Epithelial cell of proximal tubule (primary cell): ENCODE data around the gene AP4E1. TPM values are rescaled to one million over a fixed set of nuclear protein-coding genes. Genes with fewer than 3 reads are reported as not detected.

Experiments used
- DNase-seq: peaks from one replicate; pipeline ENCODE4 v3.0.0-alpha.2; 2011; ENCODE audit warnings: low read depth
- H3K4me3 ChIP-seq: 2 replicates; pipeline ENCODE4 v1.5.1; 2011; ENCODE audit warnings: low read depth, mild to moderate bottlenecking, low read length
- CTCF ChIP-seq: conservative IDR thresholded peaks from 2 replicates; pipeline ENCODE4 v1.5.1; 2012; ENCODE audit warnings: low read depth, mild to moderate bottlenecking, low read length
- total RNA-seq: library from RNA; depleted of rRNA; stranded (reverse); fragments of >200 nt; gene quantifications from 2 replicates; pipeline ENCODE4 v1.2.3, GENCODE V29; 2015

AP4E1 gene
- total RNA-seq, 1 donor from 2014 or later = 4.6 TPM

GRCh38 chr15:50925281-50925680 is 16.8 kb downstream of the AP4E1 start:
- DNase-seq = no peak
- no peak for TF ChIP-seq CTCF

GRCh38 chr15:50929062-50929461 is 20.6 kb downstream of the AP4E1 start:
- no peak overlapping the region for H3K4me3 ChIP-seq
- no peak for DNase-seq
- no peak for TF ChIP-seq CTCF

More at GRCh38 chr15:50925281-50925680, 16.8 kb downstream of the AP4E1 start:
- H3K4me3 ChIP-seq = no peak overlapping the region

DNA sequence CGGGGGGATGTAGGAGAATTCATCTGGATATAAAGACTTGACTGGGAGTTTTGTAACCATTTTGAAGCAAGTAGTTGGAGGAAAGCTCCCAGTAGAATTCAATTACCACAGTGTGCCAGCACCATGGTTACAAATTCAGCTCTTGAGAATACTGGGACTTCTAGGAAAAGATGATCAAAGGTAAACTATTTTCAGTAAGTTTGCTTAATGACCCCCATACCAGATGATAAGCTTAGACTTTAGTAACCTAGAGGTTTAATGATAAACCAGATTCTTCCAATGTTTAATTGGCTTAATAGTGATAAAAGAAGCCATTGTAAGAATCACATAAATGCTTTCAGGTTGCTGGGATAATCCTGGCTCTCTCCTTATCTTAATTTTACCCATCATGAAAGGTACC is 22.3 kb downstream of the AP4E1 start:
- H3K4me3 ChIP-seq = no peak overlapping the region
- DNase-seq = no peak
- no peak for TF ChIP-seq CTCF

DNA sequence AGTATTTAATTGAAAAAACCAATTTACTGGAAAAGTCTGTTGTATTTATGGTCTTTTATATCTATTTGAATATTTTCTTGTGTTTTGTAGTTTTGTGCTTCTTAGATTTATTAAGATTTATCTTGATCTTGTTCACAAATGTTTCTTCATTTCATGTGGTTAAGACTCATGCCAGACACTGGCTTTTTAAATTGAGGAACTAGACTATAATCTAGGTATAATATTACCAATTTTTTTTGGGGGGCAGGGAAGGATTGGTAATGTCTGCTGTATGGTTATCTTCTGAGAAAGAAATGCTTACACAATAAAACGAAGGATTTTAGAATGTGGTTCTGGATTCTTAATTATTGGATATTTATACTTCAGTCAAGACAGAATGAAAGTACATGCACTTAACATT is 24.9 kb downstream of the AP4E1 start:
- no peak for TF ChIP-seq CTCF
- no peak overlapping the region for H3K4me3 ChIP-seq
- DNase-seq = no peak

- no peak for TF ChIP-seq CTCF
- no peak for DNase-seq
- no peak overlapping the region for H3K4me3 ChIP-seq
Measured at GRCh38 chr15:50938525-50938924, 30.0 kb downstream of the AP4E1 start.

GRCh38 chr15:50939911-50940310 is 31.4 kb downstream of the AP4E1 start:
- TF ChIP-seq CTCF = no peak
- no peak for DNase-seq
- no peak overlapping the region for H3K4me3 ChIP-seq

DNA sequence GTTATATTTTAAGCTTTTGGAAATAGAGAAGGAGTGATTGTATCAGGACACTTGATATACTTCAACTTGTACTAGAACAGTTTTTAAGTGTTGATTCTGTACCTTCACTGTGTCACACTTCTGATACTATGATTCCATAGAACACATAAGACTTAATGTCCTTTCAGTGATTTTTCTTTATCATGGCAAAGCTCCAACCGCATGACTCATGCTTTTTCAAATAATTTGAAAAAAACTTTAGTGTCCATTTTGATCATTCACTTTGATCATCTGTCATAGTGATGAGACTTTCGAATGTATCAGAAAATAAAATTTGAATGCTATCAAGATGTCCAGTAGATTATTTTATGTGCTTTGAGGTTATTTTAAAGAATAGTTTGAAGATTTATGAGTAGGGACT is 32.0 kb downstream of the AP4E1 start:
- H3K4me3 ChIP-seq = no peak overlapping the region
- no peak for DNase-seq
- no peak for TF ChIP-seq CTCF
